GM13977 (cell line): ENCODE results near the gene WDR48.

ENCODE experiments used
- DNase-seq: peaks from one replicate; pipeline ENCODE4 v3.0.0; 2012; ENCODE audit warnings: low spot score
- in situ Hi-C: fragments of 300-500 bp; cut with MboI; formaldehyde crosslinking; loops from one replicate; pipeline ENCODE4 v1.12.0; 2022; ENCODE audit warnings: low sequenced_read_pairs, low pct_unique_long_range_greater_than_20kb, mixed read lengths, inconsistent platforms; ENCODE audit not compliant: unreplicated experiment
- TF ChIP-seq, protein P1 (sequence below): IDR thresholded peaks from 2 replicates; pipeline ENCODE4 v1.5.1; 2012; ENCODE audit warnings: mild to moderate bottlenecking, control low read depth; ENCODE audit not compliant: insufficient read depth; ENCODE audit errors: extremely low read depth, missing control alignments

The WDR48 gene

DNA sequence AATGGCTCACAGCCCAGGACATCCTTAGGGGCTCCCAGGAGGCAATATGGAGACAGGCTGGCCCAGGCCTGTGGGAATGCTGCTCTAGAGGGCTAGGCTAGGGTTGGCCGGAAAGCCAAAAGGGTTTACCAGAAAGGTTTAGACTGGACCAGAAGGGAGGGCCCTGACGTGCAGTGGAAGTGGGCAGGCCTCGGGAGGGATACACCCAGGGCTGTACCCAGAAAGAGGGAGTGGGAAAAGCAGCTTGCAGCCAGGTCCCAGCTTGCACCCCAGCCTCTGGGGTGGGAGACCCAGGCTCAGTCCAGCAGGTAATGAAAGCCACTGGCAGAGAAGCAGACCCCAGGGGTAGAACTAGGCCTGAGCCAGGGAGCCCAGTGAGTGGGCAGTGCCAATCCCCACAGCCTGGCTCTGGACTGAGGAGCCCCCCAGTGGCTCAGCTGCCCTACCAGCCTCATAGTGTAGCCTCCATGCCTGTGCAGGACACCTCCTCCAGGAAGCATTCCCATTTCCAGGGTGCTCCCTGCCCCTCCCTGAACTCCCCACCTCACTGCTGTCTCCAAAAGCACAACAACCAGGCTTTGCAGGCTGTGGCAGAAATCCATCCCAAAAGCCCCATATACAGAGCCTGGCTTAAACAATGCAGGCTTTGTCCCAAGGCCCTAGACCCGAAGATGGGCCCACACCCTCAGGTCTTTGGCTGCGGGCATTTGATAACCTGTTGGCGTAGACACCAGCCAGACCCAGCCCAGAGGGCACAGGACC is 52.2 kb downstream of the WDR48 start:
- TF ChIP-seq, protein P1, sequence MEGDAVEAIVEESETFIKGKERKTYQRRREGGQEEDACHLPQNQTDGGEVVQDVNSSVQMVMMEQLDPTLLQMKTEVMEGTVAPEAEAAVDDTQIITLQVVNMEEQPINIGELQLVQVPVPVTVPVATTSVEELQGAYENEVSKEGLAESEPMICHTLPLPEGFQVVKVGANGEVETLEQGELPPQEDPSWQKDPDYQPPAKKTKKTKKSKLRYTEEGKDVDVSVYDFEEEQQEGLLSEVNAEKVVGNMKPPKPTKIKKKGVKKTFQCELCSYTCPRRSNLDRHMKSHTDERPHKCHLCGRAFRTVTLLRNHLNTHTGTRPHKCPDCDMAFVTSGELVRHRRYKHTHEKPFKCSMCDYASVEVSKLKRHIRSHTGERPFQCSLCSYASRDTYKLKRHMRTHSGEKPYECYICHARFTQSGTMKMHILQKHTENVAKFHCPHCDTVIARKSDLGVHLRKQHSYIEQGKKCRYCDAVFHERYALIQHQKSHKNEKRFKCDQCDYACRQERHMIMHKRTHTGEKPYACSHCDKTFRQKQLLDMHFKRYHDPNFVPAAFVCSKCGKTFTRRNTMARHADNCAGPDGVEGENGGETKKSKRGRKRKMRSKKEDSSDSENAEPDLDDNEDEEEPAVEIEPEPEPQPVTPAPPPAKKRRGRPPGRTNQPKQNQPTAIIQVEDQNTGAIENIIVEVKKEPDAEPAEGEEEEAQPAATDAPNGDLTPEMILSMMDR, result no peak
- no peak for DNase-seq
- in situ Hi-C loops, result no loop called here

DNA sequence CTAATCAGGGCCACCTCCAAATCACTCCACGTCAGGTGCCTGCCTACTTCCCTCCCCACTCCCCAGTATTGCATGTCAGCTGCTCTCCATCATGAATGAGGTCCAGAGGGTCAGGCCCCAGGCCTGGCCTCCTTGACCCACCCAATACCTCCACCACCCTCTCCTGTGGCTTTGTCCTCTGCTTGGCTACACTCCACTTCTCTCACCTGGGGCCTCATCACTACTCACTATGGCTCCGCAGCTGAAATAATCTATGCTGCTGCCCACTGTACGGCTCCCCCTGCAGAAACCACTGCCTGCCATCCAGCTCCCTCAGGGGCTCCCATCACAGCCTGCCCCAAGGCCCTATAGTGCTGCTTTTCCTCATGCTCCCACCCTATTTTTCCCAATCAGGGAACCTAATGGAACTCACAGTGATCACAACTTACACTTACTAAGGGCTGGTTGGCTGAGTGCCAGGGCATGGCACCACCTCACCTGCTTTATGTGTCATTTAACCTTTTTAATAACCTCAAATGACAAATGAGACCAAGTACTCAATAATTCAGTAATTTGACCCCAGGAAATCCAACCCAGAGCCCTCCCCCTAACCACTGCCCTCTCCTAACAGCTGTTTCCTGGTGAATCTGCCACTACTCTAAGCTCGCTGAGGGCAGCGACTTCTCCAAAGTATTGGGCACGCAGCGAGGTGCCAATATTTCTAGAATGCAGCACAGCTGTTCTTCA is 53.3 kb downstream of the WDR48 start:
- in situ Hi-C loops, result no loop called here
- DNase-seq, result no peak
- TF ChIP-seq, protein P1, result no peak

DNA sequence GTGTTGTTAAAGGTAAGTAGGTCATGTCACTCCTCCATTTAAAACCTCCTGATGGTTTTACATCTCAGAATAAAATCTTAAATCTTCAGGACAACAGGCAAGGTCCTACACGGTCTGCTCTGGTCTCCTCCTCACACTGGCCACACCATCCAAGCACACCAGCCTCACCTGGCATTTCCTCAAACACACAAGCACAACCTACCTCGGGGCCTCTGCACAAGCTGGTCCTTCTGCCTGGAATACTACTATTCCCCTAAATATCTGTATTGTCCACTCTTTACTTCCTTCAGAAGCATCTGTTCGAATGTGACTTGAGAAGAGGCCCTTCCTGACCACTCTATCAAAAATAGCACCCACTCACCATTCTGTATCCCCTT is 53.9 kb downstream of the WDR48 start:
- in situ Hi-C loops, result no loop called here
- no peak for DNase-seq
- TF ChIP-seq, protein P1, result no peak

DNA sequence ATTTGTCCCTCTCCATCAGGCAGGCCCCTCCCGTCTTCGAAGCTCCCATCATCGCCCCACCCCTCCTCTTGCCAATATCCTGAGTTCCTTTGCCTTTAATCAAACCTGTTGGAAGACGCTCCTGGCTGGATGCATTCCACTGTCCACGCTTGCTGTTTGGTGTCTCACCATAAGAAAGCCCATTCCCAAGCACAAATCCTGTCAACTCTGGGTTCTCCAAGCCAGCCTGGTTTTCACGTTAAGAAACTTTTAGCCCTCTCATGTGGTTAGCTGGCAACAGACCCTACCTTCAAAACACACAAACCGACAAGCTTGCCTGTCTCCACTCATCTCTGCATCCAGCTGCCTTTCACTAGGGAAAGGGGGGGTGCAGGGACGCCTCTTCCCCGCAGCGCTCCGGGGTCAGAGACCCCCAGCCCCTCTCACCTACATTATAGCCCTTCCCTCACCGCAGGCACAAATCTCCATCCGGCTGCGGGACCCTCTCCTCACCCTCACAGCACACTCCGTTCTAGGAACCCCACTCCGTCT is 54.5 kb downstream of the WDR48 start:
- DNase-seq, result no peak
- TF ChIP-seq, protein P1, result no peak
- in situ Hi-C loops, result no loop called here

DNA sequence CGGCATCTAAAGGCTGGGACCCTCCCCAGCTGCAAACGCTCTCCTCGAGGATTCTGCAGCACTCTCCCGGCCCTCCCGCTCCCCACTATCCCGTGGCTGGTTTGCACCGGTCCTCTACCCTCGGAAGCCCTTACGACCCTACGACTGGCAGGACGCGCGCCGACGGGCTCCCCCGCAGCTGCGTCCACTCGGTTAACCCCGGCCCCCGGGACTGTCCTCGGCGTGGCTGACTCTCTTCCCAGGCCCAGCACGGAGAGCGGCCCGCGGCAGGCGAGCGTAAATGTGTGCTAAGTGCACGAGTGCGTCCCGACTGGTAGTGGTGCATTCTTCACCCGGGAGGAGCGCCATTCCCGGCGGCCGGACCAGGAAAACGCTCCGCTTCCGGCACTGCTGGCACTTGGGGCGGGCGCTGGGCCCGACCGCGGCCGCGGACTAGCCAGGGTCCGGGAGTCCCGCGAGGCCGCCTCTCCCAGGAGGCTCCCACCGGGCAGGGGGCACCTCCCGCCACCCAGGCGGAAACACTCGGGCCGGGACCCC is 55.1 kb downstream of the WDR48 start:
- DNase-seq, result peak; percentile 56
- TF ChIP-seq, protein P1, result no peak
- in situ Hi-C loops, result no loop called here

DNA sequence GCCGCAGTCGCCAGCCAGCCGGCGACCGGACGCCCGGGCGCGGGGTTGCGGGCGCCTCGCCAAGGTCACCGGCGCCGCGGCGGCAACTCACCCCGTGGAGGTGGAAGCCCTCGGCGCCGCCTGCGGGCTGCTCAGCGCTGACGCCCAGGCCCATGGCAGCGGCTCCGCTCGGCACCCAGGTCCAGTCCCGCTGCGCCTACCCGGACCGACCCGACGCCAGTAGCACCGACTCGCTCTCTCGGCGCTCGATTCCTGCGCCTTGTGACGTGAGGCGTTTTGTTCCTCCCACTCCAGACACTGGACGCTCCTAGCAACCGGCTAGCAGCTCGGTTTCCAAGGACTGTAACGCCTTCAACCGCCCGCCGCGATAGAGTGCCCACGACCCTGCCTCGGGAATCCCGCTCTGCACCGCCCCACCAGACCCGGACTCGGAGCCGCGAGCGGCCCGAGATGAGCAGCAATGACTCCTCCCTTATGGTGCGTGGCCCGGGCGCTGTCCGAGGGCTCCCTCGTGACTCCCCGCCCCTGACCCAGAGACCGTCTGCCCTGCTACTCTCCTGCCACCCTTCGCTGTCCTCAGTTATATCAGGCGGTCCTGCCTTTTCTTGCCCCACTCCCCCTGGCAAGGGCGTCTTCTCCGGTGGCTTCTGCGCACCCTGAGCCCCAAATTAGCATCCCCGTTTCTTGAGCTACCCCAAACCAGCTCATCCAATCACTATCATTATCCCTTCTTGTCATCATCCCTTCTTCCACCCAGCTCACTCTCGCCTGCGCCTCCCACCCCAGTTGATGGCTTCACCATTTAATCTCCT is 55.8 kb downstream of the WDR48 start, which contains the start of the genes GORASP1 and TTC21A:
TSS of gene GORASP1 (minus strand) at position 240 of the 812 bp plus-strand sequence. CDS start at position 154, 86 bp downstream.
TSS of gene TTC21A (plus strand) at position 293 of the 812 bp plus-strand sequence. CDS start at position 451, 158 bp downstream.
- in situ Hi-C loops, result no loop called here
- TF ChIP-seq, protein P1, result no peak
- DNase-seq, result peak; percentile 90
